ENCODE measurements around the gene EML4. TPM values are rescaled to one million over a fixed set of nuclear protein-coding genes. Genes with fewer than 3 reads are reported as not detected.

Gene EML4
- total RNA-seq, 1 donor from 2014 or later = 68.2 TPM

- TF ChIP-seq EZH2 (IDR thresholded peaks at IDR 0.05; ENCODE audit: insufficient read depth, low read length) = no peak
- TF ChIP-seq, protein P1, sequence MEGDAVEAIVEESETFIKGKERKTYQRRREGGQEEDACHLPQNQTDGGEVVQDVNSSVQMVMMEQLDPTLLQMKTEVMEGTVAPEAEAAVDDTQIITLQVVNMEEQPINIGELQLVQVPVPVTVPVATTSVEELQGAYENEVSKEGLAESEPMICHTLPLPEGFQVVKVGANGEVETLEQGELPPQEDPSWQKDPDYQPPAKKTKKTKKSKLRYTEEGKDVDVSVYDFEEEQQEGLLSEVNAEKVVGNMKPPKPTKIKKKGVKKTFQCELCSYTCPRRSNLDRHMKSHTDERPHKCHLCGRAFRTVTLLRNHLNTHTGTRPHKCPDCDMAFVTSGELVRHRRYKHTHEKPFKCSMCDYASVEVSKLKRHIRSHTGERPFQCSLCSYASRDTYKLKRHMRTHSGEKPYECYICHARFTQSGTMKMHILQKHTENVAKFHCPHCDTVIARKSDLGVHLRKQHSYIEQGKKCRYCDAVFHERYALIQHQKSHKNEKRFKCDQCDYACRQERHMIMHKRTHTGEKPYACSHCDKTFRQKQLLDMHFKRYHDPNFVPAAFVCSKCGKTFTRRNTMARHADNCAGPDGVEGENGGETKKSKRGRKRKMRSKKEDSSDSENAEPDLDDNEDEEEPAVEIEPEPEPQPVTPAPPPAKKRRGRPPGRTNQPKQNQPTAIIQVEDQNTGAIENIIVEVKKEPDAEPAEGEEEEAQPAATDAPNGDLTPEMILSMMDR (IDR thresholded peaks at IDR 0.05; ENCODE audit: insufficient read depth, low read depth, low read length) = no peak
- Histone ChIP-seq H3K4me3 (ENCODE audit: insufficient read depth, low read depth, low read length) (no peak overlapping the region), H3K36me3 (ENCODE audit: insufficient read depth, low read length) (no peaks in the 10 kb centered on the region), H4K20me1 (ENCODE audit: insufficient read depth, low read length) (no peaks in the 10 kb centered on the region), H3K79me2 (ENCODE audit: insufficient read depth, low read length) (no peaks in the 10 kb centered on the region), H3K27me3 (ENCODE audit: insufficient read depth, low read length) (no peaks in the 10 kb centered on the region), H3K27ac (ENCODE audit: low read depth, low read length) (no peak overlapping the region), H3K9ac (ENCODE audit: low read length) (no peak overlapping the region), H3K4me2 (ENCODE audit: low read length) (no peak overlapping the region), H2AFZ (ENCODE audit: low read depth, low read length) (no peak overlapping the region), H3K4me1 (ENCODE audit: insufficient read depth, low read length) (no peaks in the 10 kb centered on the region), H3K9me3 (ENCODE audit: insufficient read depth, low read depth, low read length) (no peaks in the 10 kb centered on the region)
- H3K4me1 Mint-ChIP-seq (ENCODE audit: low read depth, unreplicated experiment) = peaks cover 9% of the 10 kb centered on the region
- no peak for FAIRE-seq
- H3K36me3 Mint-ChIP-seq (ENCODE audit: low read depth, unreplicated experiment) = no peaks in the 10 kb centered on the region
- no peaks in the 10 kb centered on the region for H3K27me3 Mint-ChIP-seq (ENCODE audit: low read depth, unreplicated experiment)
- H3K9me3 Mint-ChIP-seq (ENCODE audit: unreplicated experiment) = no peaks in the 10 kb centered on the region
- H3K4me3 Mint-ChIP-seq (ENCODE audit: unreplicated experiment) = no peak overlapping the region
- H3K27ac Mint-ChIP-seq (ENCODE audit: unreplicated experiment) = no peak overlapping the region
- no peak for DNase-seq (ENCODE audit: low read depth)
Measured at GRCh38 chr2:42164046-42164445, 5.1 kb upstream of the EML4 start.

- H3K36me3 Mint-ChIP-seq (ENCODE audit: low read depth, unreplicated experiment) = no peaks in the 10 kb centered on the region
- H3K36me3 ChIP-seq (ENCODE audit: insufficient read depth, low read length) = no peaks in the 10 kb centered on the region
- H3K4me3 Mint-ChIP-seq (ENCODE audit: unreplicated experiment) = no peak overlapping the region
- peaks cover under 1% of the 10 kb centered on the region for H3K4me1 ChIP-seq (ENCODE audit: insufficient read depth, low read length)
- no peak overlapping the region for H3K27ac Mint-ChIP-seq (ENCODE audit: unreplicated experiment)
- no peaks in the 10 kb centered on the region for H3K27me3 Mint-ChIP-seq (ENCODE audit: low read depth, unreplicated experiment)
- no peaks in the 10 kb centered on the region for H3K9me3 Mint-ChIP-seq (ENCODE audit: unreplicated experiment)
- no peaks in the 10 kb centered on the region for H3K9me3 ChIP-seq (ENCODE audit: insufficient read depth, low read depth, low read length)
- no peak overlapping the region for H2AFZ ChIP-seq (ENCODE audit: low read depth, low read length)
- no peak overlapping the region for H3K4me3 ChIP-seq (ENCODE audit: insufficient read depth, low read depth, low read length)
- peaks cover 9% of the 10 kb centered on the region for H3K4me1 Mint-ChIP-seq (ENCODE audit: low read depth, unreplicated experiment)
- H3K9ac ChIP-seq (ENCODE audit: low read length) = no peak overlapping the region
- H3K27ac ChIP-seq (ENCODE audit: low read depth, low read length) = no peak overlapping the region
- FAIRE-seq (no peak), DNase-seq (ENCODE audit: low read depth) (no peak)
- peaks cover 3% of the 10 kb centered on the region for H4K20me1 ChIP-seq (ENCODE audit: insufficient read depth, low read length)
- H3K4me2 ChIP-seq (ENCODE audit: low read length) = no peak overlapping the region
- no peaks in the 10 kb centered on the region for H3K27me3 ChIP-seq (ENCODE audit: insufficient read depth, low read length)
- peaks cover 7% of the 10 kb centered on the region for H3K79me2 ChIP-seq (ENCODE audit: insufficient read depth, low read length)
- TF ChIP-seq EZH2 (IDR thresholded peaks at IDR 0.05; ENCODE audit: insufficient read depth, low read length) = no peak
- TF ChIP-seq, protein P1 (IDR thresholded peaks at IDR 0.05; ENCODE audit: insufficient read depth, low read depth, low read length) = no peak
Measured at GRCh38 chr2:42164971-42165370, 4.2 kb upstream of the EML4 start.

- H3K9ac ChIP-seq (ENCODE audit: low read length) = no peak overlapping the region
- peak overlapping the region; percentile 30 for H3K4me3 Mint-ChIP-seq (ENCODE audit: unreplicated experiment)
- no peak for FAIRE-seq
Measured at GRCh38 chr2:42167458-42167857, 1.7 kb upstream of the EML4 start.

More at GRCh38 chr2:42167458-42167857, 1.7 kb upstream of the EML4 start:
- Histone ChIP-seq H3K9me3 (ENCODE audit: insufficient read depth, low read depth, low read length) (no peaks in the 10 kb centered on the region), H4K20me1 (ENCODE audit: insufficient read depth, low read length) (peaks cover 21% of the 10 kb centered on the region), H3K79me2 (ENCODE audit: insufficient read depth, low read length) (peaks cover 32% of the 10 kb centered on the region), H3K4me2 (ENCODE audit: low read length) (no peak overlapping the region), H3K36me3 (ENCODE audit: insufficient read depth, low read length) (no peaks in the 10 kb centered on the region), H3K27ac (ENCODE audit: low read depth, low read length) (no peak overlapping the region), H3K27me3 (ENCODE audit: insufficient read depth, low read length) (no peaks in the 10 kb centered on the region), H3K4me1 (ENCODE audit: insufficient read depth, low read length) (peaks cover 14% of the 10 kb centered on the region), H2AFZ (ENCODE audit: low read depth, low read length) (no peak overlapping the region), H3K4me3 (ENCODE audit: insufficient read depth, low read depth, low read length) (no peak overlapping the region)
- peaks cover 9% of the 10 kb centered on the region for H3K4me1 Mint-ChIP-seq (ENCODE audit: low read depth, unreplicated experiment)
- no peak overlapping the region for H3K27ac Mint-ChIP-seq (ENCODE audit: unreplicated experiment)
- H3K27me3 Mint-ChIP-seq (ENCODE audit: low read depth, unreplicated experiment) = no peaks in the 10 kb centered on the region
- H3K36me3 Mint-ChIP-seq (ENCODE audit: low read depth, unreplicated experiment) = no peaks in the 10 kb centered on the region
- TF ChIP-seq, protein P1 (IDR thresholded peaks at IDR 0.05; ENCODE audit: insufficient read depth, low read depth, low read length) = no peak
- TF ChIP-seq EZH2 (IDR thresholded peaks at IDR 0.05; ENCODE audit: insufficient read depth, low read length) = no peak
- peak; percentile 34 for DNase-seq (ENCODE audit: low read depth)
- H3K9me3 Mint-ChIP-seq (ENCODE audit: unreplicated experiment) = no peaks in the 10 kb centered on the region

Data from astrocyte (in vitro differentiated cells and primary cell).